Activated CD8-positive, alpha-beta T cell treated with anti-CD3 and anti-CD28 coated beads for 36 hours (primary cell): ENCODE results near the gene NOL4L. TPM values are rescaled to one million over a fixed set of nuclear protein-coding genes. Genes with fewer than 3 reads are reported as not detected.

Source experiments
- ATAC-seq: fragments of 200-7000 bp; cut with Tn5 transposase; one replicate; pipeline ENCODE4 v1.10.0; 2021; ENCODE audit warnings: mild to moderate bottlenecking, moderate library complexity
- CTCF ChIA-PET: fragments of 350-600 bp; sonication (Branson Sonifier 250); formaldehyde crosslinking; loops from one replicate; lab custom pipeline; 2021; ENCODE audit warnings: antibody characterized with exemption; lab: Charles Lee
- POLR2A ChIA-PET: fragments of 350-600 bp; sonication (Branson Sonifier 250); formaldehyde crosslinking; loops from one replicate; lab custom pipeline; 2021; ENCODE audit warnings: antibody characterized with exemption; lab: Charles Lee
- DNase-seq: peaks from one replicate; pipeline ENCODE4 v3.0.0-alpha.2; 2020
- H3K27ac Mint-ChIP-seq: one replicate; pipeline ENCODE4 v1.8.0; 2021; ENCODE audit warnings: mild to moderate bottlenecking, mixed read lengths
- H3K27me3 Mint-ChIP-seq: one replicate; pipeline ENCODE4 v1.8.0; 2021; ENCODE audit warnings: mixed read lengths
- H3K36me3 Mint-ChIP-seq: one replicate; pipeline ENCODE4 v1.8.0; 2021; ENCODE audit warnings: low read depth, mixed read lengths
- H3K4me1 Mint-ChIP-seq: one replicate; pipeline ENCODE4 v1.8.0; 2021; ENCODE audit warnings: low read depth, mixed read lengths
- H3K4me3 Mint-ChIP-seq: one replicate; pipeline ENCODE4 v1.8.0; 2021; ENCODE audit warnings: mild to moderate bottlenecking, moderate library complexity, mixed read lengths
- H3K9me3 Mint-ChIP-seq: one replicate; pipeline ENCODE4 v1.8.0; 2021; ENCODE audit warnings: mixed read lengths
- CTCF ChIP-seq: fragments of 200-600 bp; IDR thresholded peaks from one replicate; pipeline ENCODE4 v1.8.0; 2022; ENCODE audit warnings: antibody characterized with exemption, mild to moderate bottlenecking
- intact Hi-C: fragments of 100-400 bp; cut with micrococcal nuclease; formaldehyde crosslinking; loops from one replicate; pipeline ENCODE4 v1.10.0; 2022
- total RNA-seq, 2 experiments: library from RNA; stranded (reverse); gene quantifications; one replicate each; pipeline ENCODE4 v1.2.3, GENCODE V29; 2021

NOL4L gene
- total RNA-seq, 2 experiments from 2014 or later: 23.3 to 23.9 TPM

- ChIA-PET POLR2A (no interaction called here), CTCF (no interaction called here)
- DNase-seq: no peak
- no peak for ATAC-seq
- TF ChIP-seq CTCF: no peak
- no peak overlapping the region for H3K4me3 Mint-ChIP-seq
- H3K27me3 Mint-ChIP-seq: no peaks in the 10 kb centered on the region
- no peaks in the 10 kb centered on the region for H3K36me3 Mint-ChIP-seq
- no peak overlapping the region for H3K27ac Mint-ChIP-seq
- intact Hi-C loops: no loop called here
- H3K9me3 Mint-ChIP-seq: no peaks in the 10 kb centered on the region
- H3K4me1 Mint-ChIP-seq: peaks cover 14% of the 10 kb centered on the region
Measured at GRCh38 chr20:32624687-32625345, 39.7 kb upstream of the NOL4L start.

- Mint-ChIP-seq H3K9me3 (no peaks in the 10 kb centered on the region), H3K27me3 (no peaks in the 10 kb centered on the region), H3K27ac (no peak overlapping the region), H3K36me3 (no peaks in the 10 kb centered on the region), H3K4me3 (no peak overlapping the region), H3K4me1 (peaks cover 12% of the 10 kb centered on the region)
- no peak for TF ChIP-seq CTCF
- ChIA-PET CTCF (no interaction called here), POLR2A (no interaction called here)
- no peak for DNase-seq
- intact Hi-C loops: no loop called here
- no peak for ATAC-seq
Measured at GRCh38 chr20:32623667-32624157, 38.6 kb upstream of the NOL4L start.

- ChIA-PET POLR2A (no interaction called here), CTCF (no interaction called here)
- no peak overlapping the region for H3K4me3 Mint-ChIP-seq
- H3K36me3 Mint-ChIP-seq: no peaks in the 10 kb centered on the region
- H3K27ac Mint-ChIP-seq: no peak overlapping the region
- peaks cover 5% of the 10 kb centered on the region for H3K4me1 Mint-ChIP-seq
- ATAC-seq (no peak), DNase-seq (no peak)
- intact Hi-C loops: no loop called here
- H3K27me3 Mint-ChIP-seq: no peaks in the 10 kb centered on the region
- TF ChIP-seq CTCF: no peak
- no peaks in the 10 kb centered on the region for H3K9me3 Mint-ChIP-seq
Measured at GRCh38 chr20:32622585-32623468, 37.7 kb upstream of the NOL4L start.

GRCh38 chr20:32621891-32622584 is 36.9 kb upstream of the NOL4L start:
- no peak for DNase-seq
- TF ChIP-seq CTCF: no peak
- POLR2A ChIA-PET: no interaction called here
- Mint-ChIP-seq H3K4me3 (no peak overlapping the region), H3K27ac (no peak overlapping the region), H3K36me3 (no peaks in the 10 kb centered on the region), H3K4me1 (no peaks in the 10 kb centered on the region), H3K27me3 (no peaks in the 10 kb centered on the region), H3K9me3 (no peaks in the 10 kb centered on the region)
- CTCF ChIA-PET: no interaction called here
- ATAC-seq: no peak
- intact Hi-C loops: no loop called here
